Measurements from ENCODE around the gene TSPAN15.

DNA sequence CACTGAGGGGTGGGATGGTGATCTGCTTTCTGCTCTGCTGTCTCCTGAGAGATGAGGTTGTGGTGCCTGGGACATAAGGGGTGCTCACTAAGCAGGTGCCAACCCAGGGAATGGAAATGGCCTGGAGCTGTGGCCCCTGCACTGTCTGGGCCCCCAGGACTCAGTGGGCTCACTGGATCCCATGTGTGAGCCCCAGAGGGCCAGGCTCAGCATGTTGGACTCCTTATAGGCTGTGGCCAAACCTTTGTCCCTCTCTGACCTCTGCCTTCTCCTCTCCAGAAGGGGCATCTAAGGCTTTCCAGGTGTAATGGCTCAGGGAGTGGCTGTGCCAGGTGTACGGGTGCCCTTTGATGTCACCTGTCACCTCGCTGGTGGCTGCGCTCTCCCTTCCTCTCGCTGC lies 65.5 kb downstream of the TSPAN15 start:
- TF ChIP-seq, protein P1, sequence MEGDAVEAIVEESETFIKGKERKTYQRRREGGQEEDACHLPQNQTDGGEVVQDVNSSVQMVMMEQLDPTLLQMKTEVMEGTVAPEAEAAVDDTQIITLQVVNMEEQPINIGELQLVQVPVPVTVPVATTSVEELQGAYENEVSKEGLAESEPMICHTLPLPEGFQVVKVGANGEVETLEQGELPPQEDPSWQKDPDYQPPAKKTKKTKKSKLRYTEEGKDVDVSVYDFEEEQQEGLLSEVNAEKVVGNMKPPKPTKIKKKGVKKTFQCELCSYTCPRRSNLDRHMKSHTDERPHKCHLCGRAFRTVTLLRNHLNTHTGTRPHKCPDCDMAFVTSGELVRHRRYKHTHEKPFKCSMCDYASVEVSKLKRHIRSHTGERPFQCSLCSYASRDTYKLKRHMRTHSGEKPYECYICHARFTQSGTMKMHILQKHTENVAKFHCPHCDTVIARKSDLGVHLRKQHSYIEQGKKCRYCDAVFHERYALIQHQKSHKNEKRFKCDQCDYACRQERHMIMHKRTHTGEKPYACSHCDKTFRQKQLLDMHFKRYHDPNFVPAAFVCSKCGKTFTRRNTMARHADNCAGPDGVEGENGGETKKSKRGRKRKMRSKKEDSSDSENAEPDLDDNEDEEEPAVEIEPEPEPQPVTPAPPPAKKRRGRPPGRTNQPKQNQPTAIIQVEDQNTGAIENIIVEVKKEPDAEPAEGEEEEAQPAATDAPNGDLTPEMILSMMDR (IDR thresholded peaks at IDR 0.05) = no peak
- TF ChIP-seq POLR2A (IDR thresholded peaks at IDR 0.05) = no peak
- TF ChIP-seq EP300 (IDR thresholded peaks at IDR 0.05) = no peak
- TF ChIP-seq POLR2AphosphoS5 (IDR thresholded peaks at IDR 0.05) = no peak
